Ovary (tissue), 9 donors: ENCODE data around the gene CSMD2. TPM values are rescaled to one million over a fixed set of nuclear protein-coding genes. Genes with fewer than 3 reads are reported as not detected.

ENCODE experiments used
- DNase-seq, 5 donors: peaks; one replicate each; pipeline ENCODE4 v3.0.0-alpha.2; 2019 to 2020
- H3K27ac ChIP-seq, 2 donors: fragments of 200-600 bp; one replicate each; pipeline versions ENCODE4 v1.5.1 to v1.8.0; 2019 to 2022
- H3K27me3 ChIP-seq: fragments of 200-600 bp; one replicate; pipeline ENCODE4 v1.8.0; 2022
- H3K36me3 ChIP-seq: fragments of 200-600 bp; sonication (generic); one replicate; pipeline ENCODE4 v1.5.1; 2019
- H3K4me1 ChIP-seq: one replicate; pipeline ENCODE4 v1.8.1; 2013; ENCODE audit warnings: mild to moderate bottlenecking, moderate library complexity; ENCODE audit not compliant: insufficient read depth
- H3K4me3 ChIP-seq: fragments of 200-600 bp; sonication (generic); one replicate; pipeline ENCODE4 v1.5.1; 2017
- H3K9me3 ChIP-seq, 2 donors: fragments of 200-600 bp in 1 of 2; sonication (generic) in 1 of 2; one replicate each; pipeline versions ENCODE4 v1.5.1 to v1.8.1; 2013 to 2019; ENCODE audit warnings: mild to moderate bottlenecking in 1 of 2, moderate library complexity in 1 of 2
- CTCF ChIP-seq, 3 donors: fragments of 450-650 bp in 2 of 3; fragments of 200-600 bp in 1 of 3; IDR thresholded peaks; one replicate each; pipeline versions ENCODE4 v1.5.1 to v1.8.0; 2016 to 2022; ENCODE audit warnings: antibody characterized with exemption in 3 of 3, mild to moderate bottlenecking in 1 of 3
- EP300 ChIP-seq: sonication (generic); formaldehyde crosslinking; IDR thresholded peaks from one replicate; pipeline ENCODE4 v1.6.1; 2017; ENCODE audit warnings: antibody characterized with exemption
- POLR2A ChIP-seq: fragments of 450-650 bp; IDR thresholded peaks from one replicate; pipeline ENCODE4 v1.6.1; 2017; ENCODE audit warnings: antibody characterized with exemption, mild to moderate bottlenecking, moderate library complexity
- WGBS, 3 donors: extraction: QIAGEN DNeasy Blood & Tissue Kit in 1 of 3; methylation state at CpG; one replicate each; pipeline versions ENCODE4 v1.1.5 to v1.1.7; 2013 to 2017; 5-methylcytosine and 5-hydroxymethylcytosine counted together
- intact Hi-C, 4 donors: fragments of 100-400 bp; cut with DNase I; formaldehyde crosslinking; loops; one replicate each; pipeline versions ENCODE4 v1.11.0 to v1.15.1; 2022 to 2023
- polyA plus RNA-seq, 2 donors: library from polyadenylated mRNA; stranded (reverse); fragments of 200-250 nt in 1 of 2; fragments of 350-450 nt in 1 of 2; fragmentation: Illumina TruSeq in 1 of 2; extraction: RNeasy Lipid Tissue Mini Kit (QIAGEN cat#74804) in 1 of 2; gene quantifications; one replicate each; pipeline ENCODE4 v1.2.3, GENCODE V29; 2013 to 2014
- total RNA-seq, 7 donors: library from RNA; depleted of rRNA in 2 of 7; stranded (reverse); fragments of >200 nt in 2 of 7; fragmentation: NEBNext Ultra II Directional in 3 of 7; extraction: Animal tissue kit (Norgen Biotek cat#: 25700) in 3 of 7; gene quantifications; one replicate each; pipeline versions ENCODE4 v1.1.0 to v1.2.4, GENCODE V29; 2016 to 2023
- donor health status: DM: no; HTN: no; CAD: no; lungs with moderate emphysema.
- donor health status: DM: no; HTN: no; CAD: no.
- donor health status: Bipolar disorder and iron deficiency.
- donor health status: DM: yes; HTN: yes; CAD: no.
- donor health status: DM: no; HTN: no; CAD: no.
- donor health status: DM: yes; HTN: yes; CAD: no.

CSMD2 gene
- total and polyA plus RNA-seq, 9 donors = 0.04 to 1.6 (median 0.18) TPM; not detected in 3

DNA sequence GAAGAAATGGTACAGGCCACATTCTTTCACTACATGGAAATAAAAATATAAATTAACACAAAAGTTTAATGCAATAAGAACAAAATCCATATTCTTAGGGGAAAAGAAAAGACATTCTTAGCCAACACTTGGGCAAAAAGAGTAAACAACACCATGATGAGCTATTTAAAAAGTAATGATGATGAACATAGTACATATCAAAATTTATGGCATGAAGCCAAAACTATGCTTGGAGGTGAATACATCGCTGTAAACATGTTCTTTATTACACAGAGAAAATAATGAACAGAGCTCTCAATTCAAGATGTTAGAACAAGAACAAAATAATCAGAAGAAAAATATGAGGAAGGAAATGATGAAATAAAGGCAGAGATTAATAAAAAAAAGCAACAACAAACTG, 534.3 kb downstream of the CSMD2 start:
- Histone ChIP-seq H3K27me3 (no peaks in the 10 kb centered on the region), H3K9me3 (no peaks in the 10 kb centered on the region), H3K27ac (no peak overlapping the region), H3K4me1 (no peaks in the 10 kb centered on the region), H3K36me3 (no peaks in the 10 kb centered on the region), H3K4me3 (no peak overlapping the region)
- no peak for DNase-seq
- no peak for TF ChIP-seq POLR2A
- TF ChIP-seq CTCF (IDR thresholded peaks at IDR 0.05) = no peak
- no peak for TF ChIP-seq EP300
- intact Hi-C loops = loop anchor here in 2 of 4 donors (10.0 kb wide), 1 partner anchor 1114 kb away; no protein-coding TSS in a partner anchor
- 42 to 57% (median 49%) methylated on average over 1 of the region's 1 CpG for WGBS, 3 donors

DNA sequence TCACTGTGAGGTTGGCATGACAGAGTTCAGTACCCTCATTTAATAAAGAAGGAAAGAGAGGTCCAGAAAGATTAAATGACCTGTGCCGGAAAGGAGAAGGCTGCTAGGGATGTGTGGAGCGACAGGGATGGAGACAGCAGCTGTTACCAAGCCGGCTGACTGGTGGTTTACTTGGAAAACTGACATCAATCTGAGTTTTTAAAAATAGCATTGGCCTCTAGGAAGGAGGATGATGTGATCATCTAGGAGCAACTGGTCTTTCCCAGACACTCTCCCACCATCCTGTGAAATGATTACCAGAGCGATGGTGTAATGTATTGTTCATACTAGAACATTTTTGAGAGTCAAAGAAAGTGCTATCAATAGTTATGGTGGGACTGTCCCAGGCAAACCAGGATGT, 538.2 kb downstream of the CSMD2 start:
- Histone ChIP-seq H3K27me3 (no peaks in the 10 kb centered on the region), H3K27ac (no peak overlapping the region), H3K4me3 (no peak overlapping the region), H3K4me1 (no peaks in the 10 kb centered on the region), H3K36me3 (no peaks in the 10 kb centered on the region), H3K9me3 (no peaks in the 10 kb centered on the region)
- intact Hi-C loops = no loop called here
- DNase-seq = no peak
- TF ChIP-seq EP300 = no peak
- no peak for TF ChIP-seq CTCF (IDR thresholded peaks at IDR 0.05)
- TF ChIP-seq POLR2A = no peak
- 57 to 80% (median 61%) methylated on average over 4 of the region's 4 CpGs for WGBS, 3 donors

GRCh38 chr1:33624991-33625870, 539.8 kb downstream of the CSMD2 start:
- 84 to 92% (median 89%) methylated on average over 35 of the region's 35 CpGs for WGBS, 3 donors

More at GRCh38 chr1:33624991-33625870, 539.8 kb downstream of the CSMD2 start:
- Histone ChIP-seq H3K36me3 (no peaks in the 10 kb centered on the region), H3K4me1 (no peaks in the 10 kb centered on the region), H3K4me3 (no peak overlapping the region), H3K9me3 (no peaks in the 10 kb centered on the region), H3K27ac (no peak overlapping the region), H3K27me3 (no peaks in the 10 kb centered on the region)
- TF ChIP-seq EP300 = no peak
- no peak for TF ChIP-seq CTCF (IDR thresholded peaks at IDR 0.05)
- no peak for TF ChIP-seq POLR2A
- no peak for DNase-seq
- intact Hi-C loops = no loop called here
